Skeletal muscle tissue (tissue), 4 donors: ENCODE results near the gene FCRL6. TPM values are rescaled to one million over a fixed set of nuclear protein-coding genes. Genes with fewer than 3 reads are reported as not detected.

Experiments
- H3K27ac ChIP-seq: one replicate; pipeline ENCODE4 v1.7.0; 2013; ENCODE audit warnings: mild to moderate bottlenecking, low read depth, low read length, inconsistent platforms
- H3K27me3 ChIP-seq, 3 donors: one replicate each; pipeline ENCODE4 v1.7.0; 2013; ENCODE audit warnings: low read length in 3 of 3; ENCODE audit not compliant: control insufficient read depth in 3 of 3, insufficient read depth in 3 of 3
- H3K36me3 ChIP-seq, 3 donors: one replicate each; pipeline ENCODE4 v1.7.0; 2013; ENCODE audit warnings: low read length in 3 of 3; ENCODE audit not compliant: control insufficient read depth in 3 of 3, insufficient read depth in 3 of 3
- H3K4me1 ChIP-seq, 3 donors: one replicate each; pipeline ENCODE4 v1.7.0; 2013; ENCODE audit warnings: low read length in 3 of 3, mild to moderate bottlenecking in 3 of 3; ENCODE audit not compliant: control insufficient read depth in 3 of 3, insufficient read depth in 3 of 3
- H3K4me3 ChIP-seq, 3 donors: one replicate each; pipeline ENCODE4 v1.7.0; 2013; ENCODE audit warnings: low read length in 3 of 3
- H3K9ac ChIP-seq, 3 donors: one replicate each; pipeline ENCODE4 v1.7.0; 2013; ENCODE audit warnings: low read length in 3 of 3, mild to moderate bottlenecking in 3 of 3, moderate library complexity in 2 of 3, low read depth in 1 of 3
- H3K9me3 ChIP-seq, 3 donors: one replicate each; pipeline ENCODE4 v1.7.0; 2013; ENCODE audit warnings: low read length in 3 of 3; ENCODE audit not compliant: control insufficient read depth in 3 of 3
- total RNA-seq: library from RNA; depleted of rRNA; stranded (reverse); fragments of >200 nt; gene quantifications from one replicate; pipeline ENCODE4 v1.2.3, GENCODE V29; 2014
- donor health status: Osteomylitis.

The FCRL6 gene
- total RNA-seq, 1 donor from 2014 or later: not detected

DNA sequence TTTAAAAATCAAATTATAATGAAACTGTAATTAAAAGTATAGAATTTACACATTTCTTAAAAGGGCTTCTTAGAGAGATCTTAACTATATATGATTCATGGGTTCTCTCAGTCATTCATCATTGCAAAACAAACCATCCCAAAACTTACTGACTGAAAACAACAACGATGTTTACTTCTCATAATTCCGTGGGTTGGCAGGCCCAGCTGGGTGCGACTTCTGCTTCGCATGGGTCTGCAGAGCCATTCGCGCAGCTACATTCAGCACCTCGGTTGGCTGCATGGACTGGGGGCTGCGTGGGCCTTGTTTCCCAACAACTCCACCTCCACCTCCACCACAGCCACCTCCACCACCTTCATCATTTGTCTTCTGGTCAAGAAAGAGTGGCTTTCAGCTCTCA lies 28.6 kb downstream of the FCRL6 start:
- Histone ChIP-seq H3K27me3 (no peaks in the 10 kb centered on the region), H3K9me3 (no peaks in the 10 kb centered on the region), H3K4me3 (no peak overlapping the region), H3K27ac (no peak overlapping the region), H3K9ac (no peak overlapping the region), H3K36me3 (peaks cover 0 to 2% (median 0%) of the 10 kb centered on the region in 3 donors), H3K4me1 (peaks cover 8 to 25% (median 16%) of the 10 kb centered on the region in 3 donors)

DNA sequence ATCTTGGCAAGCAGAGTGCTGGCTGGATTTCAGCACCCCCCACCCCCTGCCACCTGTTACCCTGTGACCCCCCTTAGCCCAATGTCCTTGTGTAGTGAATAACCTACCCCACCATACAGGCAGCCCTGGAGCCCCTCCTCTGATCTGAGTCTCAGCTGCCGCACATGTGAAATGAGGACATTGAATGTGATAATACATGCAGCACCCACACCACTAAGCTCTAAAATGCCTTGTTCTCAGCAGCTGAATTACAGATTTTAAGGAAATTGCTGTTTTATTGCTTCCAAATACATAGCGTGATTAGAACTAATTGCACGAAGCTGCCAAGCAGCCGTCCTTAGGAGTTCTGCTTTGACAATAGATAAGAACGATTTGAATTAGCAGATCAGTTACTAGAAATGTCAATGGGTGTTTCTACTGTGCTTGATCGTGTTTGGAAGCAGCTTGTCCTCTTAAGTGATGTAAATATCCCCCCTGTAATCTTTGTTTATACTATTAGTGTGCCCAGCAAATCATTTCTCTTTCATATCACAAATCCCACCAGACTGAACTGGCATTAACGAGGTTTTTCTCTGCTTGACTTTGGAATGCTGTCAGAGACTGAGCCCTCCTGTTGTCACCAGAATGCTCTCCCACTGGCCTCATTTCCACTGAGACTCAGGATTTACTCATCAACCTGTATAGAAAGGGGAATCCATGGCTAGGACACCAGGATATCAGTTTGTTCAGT lies 29.4 kb downstream of the FCRL6 start:
- no peak overlapping the region for H3K27ac ChIP-seq
- no peaks in the 10 kb centered on the region for H3K27me3 ChIP-seq
- peaks cover under 1 to 3% (median 2%) of the 10 kb centered on the region in 3 donors for H3K36me3 ChIP-seq
- no peaks in the 10 kb centered on the region for H3K9me3 ChIP-seq
- peaks cover 8 to 25% (median 14%) of the 10 kb centered on the region in 3 donors for H3K4me1 ChIP-seq
- no peak overlapping the region for H3K9ac ChIP-seq
- H3K4me3 ChIP-seq: no peak overlapping the region

DNA sequence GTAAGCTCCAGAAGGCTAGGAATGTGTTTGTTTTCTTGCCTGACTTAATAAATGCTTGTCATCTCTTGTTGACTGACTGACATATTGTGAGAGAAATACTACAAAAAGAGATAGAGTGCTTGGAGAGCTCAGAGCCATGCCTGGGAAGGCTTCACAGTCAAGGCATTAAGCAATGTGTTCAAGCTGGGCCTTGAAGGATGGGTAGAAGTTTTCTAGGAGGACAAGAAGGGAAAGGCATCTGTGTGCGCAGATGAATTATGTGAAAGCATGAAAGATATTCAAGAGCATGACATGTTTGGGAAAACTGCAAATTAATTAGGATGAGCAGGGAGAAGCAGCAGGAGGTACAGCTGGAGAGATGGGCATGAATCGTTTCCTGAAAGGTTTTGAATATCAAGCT lies 30.1 kb downstream of the FCRL6 start:
- Histone ChIP-seq H3K27ac (no peak overlapping the region), H3K9me3 (no peaks in the 10 kb centered on the region), H3K4me3 (no peak overlapping the region), H3K27me3 (no peaks in the 10 kb centered on the region), H3K4me1 (peaks cover 8 to 18% (median 14%) of the 10 kb centered on the region in 3 donors), H3K36me3 (peaks cover 2 to 9% (median 8%) of the 10 kb centered on the region in 3 donors), H3K9ac (no peak overlapping the region)

DNA sequence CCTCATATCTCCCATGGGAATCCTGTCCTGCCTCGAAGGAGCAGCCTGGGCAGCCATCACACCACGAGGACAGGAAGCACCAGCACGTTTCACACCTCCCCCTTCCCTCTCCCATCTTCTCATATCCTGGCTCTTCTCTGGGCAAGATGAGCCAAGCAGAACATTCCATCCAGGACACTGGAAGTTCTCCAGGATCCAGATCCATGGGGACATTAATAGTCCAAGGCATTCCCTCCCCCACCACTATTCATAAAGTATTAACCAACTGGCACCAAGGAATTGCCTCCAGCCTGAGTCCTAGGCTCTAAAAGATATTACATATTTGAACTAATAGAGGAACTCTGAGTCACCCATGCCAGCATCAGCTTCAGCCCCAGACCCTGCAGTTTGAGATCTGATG lies 33.2 kb downstream of the FCRL6 start:
- H3K9me3 ChIP-seq: no peaks in the 10 kb centered on the region
- no peak overlapping the region for H3K4me3 ChIP-seq
- no peaks in the 10 kb centered on the region for H3K27me3 ChIP-seq
- peaks cover 0 to 9% (median under 1%) of the 10 kb centered on the region in 3 donors for H3K4me1 ChIP-seq
- peaks cover 13 to 17% (median 15%) of the 10 kb centered on the region in 3 donors for H3K36me3 ChIP-seq
- no peak overlapping the region for H3K9ac ChIP-seq
- H3K27ac ChIP-seq: no peak overlapping the region

DNA sequence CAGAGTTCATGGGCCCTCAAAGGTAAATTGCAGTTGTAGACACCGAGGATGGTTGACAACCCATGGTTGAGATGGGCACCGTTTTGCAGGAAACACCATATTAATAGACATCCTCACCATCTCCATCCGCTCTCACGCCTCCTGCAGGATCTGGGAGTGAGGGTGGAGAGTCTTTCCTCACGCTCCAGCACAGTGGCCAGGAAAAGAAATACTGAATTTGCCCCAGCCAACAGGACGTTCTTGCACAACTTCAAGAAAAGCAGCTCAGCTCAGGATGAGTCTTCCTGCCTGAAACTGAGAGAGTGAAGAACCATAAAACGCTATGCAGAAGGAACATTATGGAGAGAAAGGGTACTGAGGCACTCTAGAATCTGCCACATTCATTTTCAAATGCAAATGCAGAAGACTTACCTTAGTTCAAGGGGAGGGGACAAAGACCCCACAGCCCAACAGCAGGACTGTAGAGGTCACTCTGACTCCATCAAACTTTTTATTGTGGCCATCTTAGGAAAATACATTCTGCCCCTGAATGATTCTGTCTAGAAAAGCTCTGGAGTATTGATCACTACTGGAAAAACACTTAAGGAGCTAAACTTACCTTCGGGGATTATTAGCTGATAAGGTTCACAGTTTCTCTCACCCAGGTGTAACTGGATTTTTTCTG lies 33.8 kb downstream of the FCRL6 start:
- peaks cover 0 to 5% (median 0%) of the 10 kb centered on the region in 3 donors for H3K4me1 ChIP-seq
- H3K27me3 ChIP-seq: no peaks in the 10 kb centered on the region
- no peak overlapping the region for H3K4me3 ChIP-seq
- H3K36me3 ChIP-seq: peaks cover 19 to 23% (median 20%) of the 10 kb centered on the region in 3 donors
- no peak overlapping the region for H3K9ac ChIP-seq
- no peaks in the 10 kb centered on the region for H3K9me3 ChIP-seq
- no peak overlapping the region for H3K27ac ChIP-seq

DNA sequence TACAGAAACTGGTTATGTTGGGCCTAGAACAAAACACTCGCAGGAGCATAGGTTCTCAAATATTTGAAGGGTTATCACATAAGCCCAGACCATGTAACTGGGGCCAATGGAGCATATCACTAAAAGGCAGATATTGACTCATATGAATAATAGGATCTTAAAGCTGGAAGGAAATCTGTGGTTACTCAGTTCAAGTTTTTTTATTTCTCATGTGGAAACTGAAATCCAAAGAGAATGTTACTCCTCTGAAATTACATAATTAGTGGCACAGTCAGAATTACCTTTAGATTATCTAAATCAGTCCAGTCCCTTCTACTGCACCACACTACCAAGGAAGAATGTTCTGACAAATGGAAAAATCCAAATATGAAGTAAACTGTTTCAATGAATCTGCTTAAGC lies 36.6 kb downstream of the FCRL6 start:
- no peaks in the 10 kb centered on the region for H3K27me3 ChIP-seq

DNA sequence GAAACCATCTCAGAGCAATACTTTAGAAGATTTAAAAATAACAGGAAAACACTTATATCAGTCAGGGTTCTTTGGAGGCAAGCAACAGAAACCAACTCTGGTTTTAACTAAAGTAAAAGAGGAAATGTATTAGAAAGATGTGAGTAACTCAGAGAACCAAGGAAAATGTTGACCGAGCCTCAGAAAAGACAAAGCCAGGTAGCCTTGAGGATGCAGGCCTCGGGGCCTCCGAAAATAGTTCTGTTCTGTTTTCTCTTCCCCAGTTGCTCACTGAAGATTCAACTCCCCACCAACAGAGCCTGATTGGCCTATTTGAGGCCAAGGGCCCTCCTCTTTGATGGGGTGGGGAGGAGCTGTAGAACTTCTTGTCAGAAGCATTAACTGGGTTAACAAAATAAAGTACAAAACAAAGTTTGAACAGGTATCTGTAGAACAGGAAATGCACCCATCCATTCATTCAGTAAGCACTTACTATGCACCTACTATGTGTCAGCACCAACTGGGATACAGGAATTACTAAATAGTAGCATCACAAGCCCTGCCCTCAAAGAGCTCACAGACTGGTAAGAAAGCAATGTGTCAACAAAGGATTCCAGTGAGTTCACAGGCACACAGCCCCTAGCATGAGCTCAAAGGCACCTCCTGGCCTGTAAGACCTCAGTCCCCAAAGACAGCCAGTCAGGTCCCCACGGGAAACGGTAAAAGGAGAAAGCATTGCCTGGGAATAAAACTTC lies 37.1 kb downstream of the FCRL6 start:
- Histone ChIP-seq H3K27ac (no peak overlapping the region), H3K9me3 (no peaks in the 10 kb centered on the region), H3K27me3 (no peaks in the 10 kb centered on the region), H3K4me1 (peaks cover 0 to 5% (median 2%) of the 10 kb centered on the region in 3 donors), H3K4me3 (no peak overlapping the region), H3K9ac (no peak overlapping the region), H3K36me3 (peaks cover 17 to 27% (median 19%) of the 10 kb centered on the region in 3 donors)

More for the DNA sequence above, 36.6 kb downstream of the FCRL6 start:
- H3K4me3 ChIP-seq: no peak overlapping the region
- H3K36me3 ChIP-seq: peaks cover 17 to 27% (median 19%) of the 10 kb centered on the region in 3 donors
- H3K9ac ChIP-seq: no peak overlapping the region
- H3K9me3 ChIP-seq: no peaks in the 10 kb centered on the region
- peaks cover 0 to 5% (median 2%) of the 10 kb centered on the region in 3 donors for H3K4me1 ChIP-seq
- H3K27ac ChIP-seq: no peak overlapping the region

DNA sequence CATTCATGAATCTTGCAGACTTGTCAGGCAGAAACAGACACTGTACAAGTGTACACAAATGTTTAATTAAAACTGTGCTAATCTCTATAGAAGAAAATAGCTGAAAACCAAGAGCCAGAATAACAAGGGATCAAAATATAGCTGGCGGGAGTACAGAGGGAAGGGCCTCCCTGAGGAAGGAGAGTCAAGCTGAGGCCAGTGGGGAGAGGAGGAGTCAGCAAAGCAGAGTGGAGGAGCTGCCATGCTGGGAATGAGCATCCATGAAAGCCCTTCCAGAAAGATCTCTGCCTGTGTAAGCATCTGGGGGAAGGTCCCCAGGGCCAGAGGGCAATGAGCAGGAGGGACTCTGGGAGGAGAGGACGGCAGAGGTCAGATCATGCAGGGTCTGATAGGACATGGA lies 39.6 kb downstream of the FCRL6 start:
- Histone ChIP-seq H3K36me3 (peaks cover 15 to 25% (median 16%) of the 10 kb centered on the region in 3 donors), H3K27ac (no peak overlapping the region), H3K27me3 (no peaks in the 10 kb centered on the region), H3K4me3 (no peak overlapping the region), H3K4me1 (peaks cover 0 to 2% (median 0%) of the 10 kb centered on the region in 3 donors), H3K9ac (no peak overlapping the region), H3K9me3 (no peaks in the 10 kb centered on the region)

DNA sequence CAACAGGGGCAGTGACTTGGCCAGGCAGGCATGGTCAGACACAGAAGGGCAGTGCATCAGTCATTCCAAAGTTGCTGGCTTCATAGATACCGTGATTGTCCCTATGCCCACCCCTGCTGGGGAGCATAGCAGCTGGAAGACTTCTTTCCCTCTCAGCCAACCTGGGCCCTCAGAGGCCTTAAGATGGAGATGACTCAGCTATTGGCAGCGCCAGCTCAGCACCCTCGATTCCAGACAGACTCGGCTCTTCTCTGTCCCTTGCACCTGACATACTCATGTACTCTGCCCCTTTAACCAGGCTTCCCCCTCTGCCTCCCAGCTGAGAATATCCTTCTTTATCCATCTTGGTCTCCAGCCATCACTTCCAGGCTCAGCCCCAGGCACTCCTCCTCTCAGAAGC lies 41.3 kb downstream of the FCRL6 start:
- Histone ChIP-seq H3K36me3 (peaks cover 7 to 17% (median 12%) of the 10 kb centered on the region in 3 donors), H3K4me3 (no peak overlapping the region), H3K9me3 (no peaks in the 10 kb centered on the region), H3K9ac (no peak overlapping the region), H3K4me1 (peaks cover 0 to 2% (median 0%) of the 10 kb centered on the region in 3 donors), H3K27me3 (no peaks in the 10 kb centered on the region), H3K27ac (no peak overlapping the region)
